Measurements from ENCODE around the gene GSTK1. TPM values are rescaled to one million over a fixed set of nuclear protein-coding genes. Genes with fewer than 3 reads are reported as not detected.
"Not testable (repeated sequence)": the region's sequence is repeated elsewhere in the genome, so short reads cannot be mapped to it uniquely, and the experiment has no call there.

The GSTK1 gene
- total RNA-seq, 8 experiments from 2014 or later, result 18.0 to 189 (median 46.9) TPM

GRCh38 chr7:143289421-143289820 lies 26.2 kb downstream of the GSTK1 start:
- Histone ChIP-seq H3K4me3 (peak overlapping the region; percentile 72 to 87 (median 76)), H3K27ac (no peak overlapping the region), H3K4me1 (replicated peaks in 1 of 2) (peaks cover 17% of the 10 kb centered on the region in 2 donors)
- WGBS, 10 experiments, result 0 to 32% (median 15%) methylated on average over 1 to 5 of the region's 6 CpGs; no CpG with 5 or more reads in 2 of the 10 experiments
- ATAC-seq (replicated peaks in 6 of 8), result no peak
- in situ Hi-C loops (cut with MboI; ENCODE audit: low pct_unique_long_range_greater_than_20kb in 2 of 9, low sequenced_read_pairs in 9 of 9, unreplicated experiment in 9 of 9), result loop anchor here in 1 of 9 experiments (25.0 kb wide), 1 partner anchor 98 kb away; the partner anchor contains the start of gene ZYX

- peaks cover 13 to 17% of the 10 kb centered on the region in 2 donors for H3K4me1 ChIP-seq (replicated peaks in 1 of 2)
- not testable (repeated sequence) for H3K27ac ChIP-seq; ATAC-seq (replicated peaks in 6 of 8)
- in situ Hi-C loops (cut with MboI; ENCODE audit: low pct_unique_long_range_greater_than_20kb in 2 of 9, low sequenced_read_pairs in 9 of 9, unreplicated experiment in 9 of 9), result loop anchor here in 1 of 9 experiments (25.0 kb wide), 1 partner anchor 97 kb away; the partner anchor contains the start of gene ZYX
- 0 to 67% (median 46%) methylated on average over 1 to 4 of the region's 4 CpGs; no CpG with 5 or more reads in 2 of the 10 experiments for WGBS, 10 experiments
- peak overlapping the region; percentile 72 to 87 (median 76) for H3K4me3 ChIP-seq
Observed at GRCh38 chr7:143289888-143290287, 26.6 kb downstream of the GSTK1 start.

GRCh38 chr7:143290293-143290692 lies 27.1 kb downstream of the GSTK1 start:
- in situ Hi-C loops (cut with MboI; ENCODE audit: low pct_unique_long_range_greater_than_20kb in 2 of 9, low sequenced_read_pairs in 9 of 9, unreplicated experiment in 9 of 9), result loop anchor here in 1 of 9 experiments (25.0 kb wide), 1 partner anchor 97 kb away; the partner anchor contains the start of gene ZYX
- peaks cover 11 to 17% of the 10 kb centered on the region in 2 donors for H3K4me1 ChIP-seq (replicated peaks in 1 of 2)
- ATAC-seq (replicated peaks in 6 of 8), result no peak
- 60 to 98% (median 83%) methylated on average over 1 to 4 of the region's 4 CpGs; no CpG with 5 or more reads in 3 of the 10 experiments for WGBS, 10 experiments
- H3K27ac ChIP-seq, result no peak overlapping the region
- H3K4me3 ChIP-seq, result peak overlapping the region in 4 of 5 donors; percentile 72 to 84 (median 76)

GRCh38 chr7:143292876-143293275 lies 29.6 kb downstream of the GSTK1 start:
- Histone ChIP-seq H3K4me3 (no peak overlapping the region), H3K4me1 (replicated peaks in 1 of 2) (peaks cover 6 to 17% of the 10 kb centered on the region in 2 donors), H3K27ac (no peak overlapping the region)
- no peak for ATAC-seq (replicated peaks in 6 of 8)
- in situ Hi-C loops (cut with MboI; ENCODE audit: low pct_unique_long_range_greater_than_20kb in 2 of 9, low sequenced_read_pairs in 9 of 9, unreplicated experiment in 9 of 9), result loop anchor here in 1 of 9 experiments (25.0 kb wide), 1 partner anchor 94 kb away; the partner anchor contains the start of gene ZYX
- WGBS, 10 experiments, result 96 to 100% (median 100%) methylated on average over 2 to 4 of the region's 5 CpGs; no CpG with 5 or more reads in 5 of the 10 experiments

GRCh38 chr7:143295870-143296269 lies 32.6 kb downstream of the GSTK1 start:
- ATAC-seq (replicated peaks in 6 of 8), result peak in 3 of 8 experiments; percentile 55 to 91 (median 64)
- in situ Hi-C loops (cut with MboI; ENCODE audit: low pct_unique_long_range_greater_than_20kb in 2 of 9, low sequenced_read_pairs in 9 of 9, unreplicated experiment in 9 of 9), result loop anchor here in 1 of 9 experiments (25.0 kb wide), 1 partner anchor 91 kb away; the partner anchor contains the start of gene ZYX
- H3K27ac ChIP-seq, result no peak overlapping the region
- peaks cover 0 to 3% of the 10 kb centered on the region in 2 donors for H3K4me1 ChIP-seq (replicated peaks in 1 of 2)
- H3K4me3 ChIP-seq, result no peak overlapping the region

- in situ Hi-C loops (cut with MboI; ENCODE audit: low pct_unique_long_range_greater_than_20kb in 2 of 9, low sequenced_read_pairs in 9 of 9, unreplicated experiment in 9 of 9), result loop anchor here in 1 of 9 experiments (25.0 kb wide), 1 partner anchor 91 kb away; the partner anchor contains the start of gene ZYX
- no peak overlapping the region for H3K4me3 ChIP-seq
- ATAC-seq (replicated peaks in 6 of 8), result no peak
- no peaks in the 10 kb centered on the region for H3K4me1 ChIP-seq (replicated peaks in 1 of 2)
- no peak overlapping the region for H3K27ac ChIP-seq
- 0 to 100% (median 91%) methylated on average over 1 to 2 of the region's 2 CpGs; no CpG with 5 or more reads in 1 of the 10 experiments for WGBS, 10 experiments
Observed at GRCh38 chr7:143296686-143297085, 33.4 kb downstream of the GSTK1 start.

GRCh38 chr7:143299346-143299745 lies 36.1 kb downstream of the GSTK1 start:
- no peak for ATAC-seq (replicated peaks in 6 of 8)
- Histone ChIP-seq H3K4me1 (replicated peaks in 1 of 2) (no peaks in the 10 kb centered on the region), H3K4me3 (no peak overlapping the region), H3K27ac (no peak overlapping the region)
- WGBS, 10 experiments, result 17 to 100% (median 78%) methylated on average over 1 to 2 of the region's 2 CpGs; no CpG with 5 or more reads in 4 of the 10 experiments
- in situ Hi-C loops (cut with MboI; ENCODE audit: low pct_unique_long_range_greater_than_20kb in 2 of 9, low sequenced_read_pairs in 9 of 9, unreplicated experiment in 9 of 9), result loop anchor here in 1 of 9 experiments (25.0 kb wide), 1 partner anchor 88 kb away; the partner anchor contains the start of gene ZYX

- peak in 2 of 8 experiments; percentile 39 to 64 for ATAC-seq (replicated peaks in 6 of 8)
- in situ Hi-C loops (cut with MboI; ENCODE audit: low pct_unique_long_range_greater_than_20kb in 2 of 9, low sequenced_read_pairs in 9 of 9, unreplicated experiment in 9 of 9), result loop anchor here in 1 of 9 experiments (25.0 kb wide), 1 partner anchor 87 kb away; the partner anchor contains the start of gene ZYX
- 60 to 100% (median 83%) methylated on average over 1 to 7 of the region's 8 CpGs; no CpG with 5 or more reads in 3 of the 10 experiments for WGBS, 10 experiments
- Histone ChIP-seq H3K4me3 (no peak overlapping the region), H3K27ac (no peak overlapping the region), H3K4me1 (replicated peaks in 1 of 2) (no peaks in the 10 kb centered on the region)
Observed at GRCh38 chr7:143299840-143300239, 36.6 kb downstream of the GSTK1 start.

GRCh38 chr7:143300959-143301935 lies 38.0 kb downstream of the GSTK1 start:
- Histone ChIP-seq H3K4me1 (replicated peaks in 1 of 2) (no peaks in the 10 kb centered on the region), H3K4me3 (no peak overlapping the region), H3K27ac (no peak overlapping the region)
- ATAC-seq (replicated peaks in 6 of 8), result no peak
- WGBS, 10 experiments, result 86 to 100% (median 98%) methylated on average over 5 to 8 of the region's 8 CpGs; no CpG with 5 or more reads in 2 of the 10 experiments
- in situ Hi-C loops (cut with MboI; ENCODE audit: low pct_unique_long_range_greater_than_20kb in 2 of 9, low sequenced_read_pairs in 9 of 9, unreplicated experiment in 9 of 9), result no loop called here

GRCh38 chr7:143303733-143304132 lies 40.5 kb downstream of the GSTK1 start:
- 86 to 100% (median 98%) methylated on average over 1 to 10 of the region's 10 CpGs for WGBS, 10 experiments
- ATAC-seq (replicated peaks in 6 of 8), result no peak
- in situ Hi-C loops (cut with MboI; ENCODE audit: low pct_unique_long_range_greater_than_20kb in 2 of 9, low sequenced_read_pairs in 9 of 9, unreplicated experiment in 9 of 9), result no loop called here

GRCh38 chr7:143304938-143305337 lies 41.7 kb downstream of the GSTK1 start:
- Histone ChIP-seq H3K4me1 (replicated peaks in 1 of 2) (no peaks in the 10 kb centered on the region), H3K4me3 (no peak overlapping the region), H3K27ac (no peak overlapping the region)
- no peak for ATAC-seq (replicated peaks in 6 of 8)
- WGBS, 10 experiments, result 79 to 100% (median 97%) methylated on average over 1 to 6 of the region's 6 CpGs; no CpG with 5 or more reads in 6 of the 10 experiments
- in situ Hi-C loops (cut with MboI; ENCODE audit: low pct_unique_long_range_greater_than_20kb in 2 of 9, low sequenced_read_pairs in 9 of 9, unreplicated experiment in 9 of 9), result no loop called here

More at GRCh38 chr7:143303733-143304132, 40.5 kb downstream of the GSTK1 start:
- Histone ChIP-seq H3K4me3 (no peak overlapping the region), H3K27ac (no peak overlapping the region), H3K4me1 (replicated peaks in 1 of 2) (no peaks in the 10 kb centered on the region)

GRCh38 chr7:143305423-143306070 lies 42.3 kb downstream of the GSTK1 start:
- in situ Hi-C loops (cut with MboI; ENCODE audit: low pct_unique_long_range_greater_than_20kb in 2 of 9, low sequenced_read_pairs in 9 of 9, unreplicated experiment in 9 of 9), result no loop called here
- 52 to 100% (median 89%) methylated on average over 1 to 9 of the region's 10 CpGs for WGBS, 10 experiments
- peak in 3 of 8 experiments; percentile 77 to 87 (median 82) for ATAC-seq (replicated peaks in 6 of 8)
- Histone ChIP-seq H3K27ac (no peak overlapping the region), H3K4me1 (replicated peaks in 1 of 2) (no peaks in the 10 kb centered on the region), H3K4me3 (no peak overlapping the region)

All from motor neuron (in vitro differentiated cells).